ENCODE data around the gene IFIT1B.

IFIT1B gene

DNA sequence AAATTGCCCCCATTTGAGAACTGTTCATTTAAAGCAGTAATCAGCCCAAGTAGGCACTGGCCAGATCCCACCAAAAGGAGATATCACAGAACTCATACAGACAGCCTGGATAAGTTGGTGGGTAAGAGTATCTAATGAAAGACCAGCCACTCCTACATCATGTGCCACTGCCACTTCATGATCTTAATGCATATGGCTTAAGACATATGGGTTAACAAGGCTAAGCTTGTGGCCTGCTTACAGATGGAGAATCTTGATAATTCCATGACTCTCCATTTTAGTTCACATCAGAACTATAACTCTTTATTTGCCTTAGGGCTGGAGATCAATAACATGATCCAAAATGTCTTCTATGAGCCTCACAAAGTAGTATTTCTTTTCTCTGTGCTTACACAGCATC is 6.8 kb upstream of the IFIT1B start:
- TF ChIP-seq POLR2AphosphoS5 (IDR thresholded peaks at IDR 0.05; ENCODE audit: low read depth, low read length) (no peak), TAF1 (IDR thresholded peaks at IDR 0.05; ENCODE audit: borderline replicate concordance, insufficient read depth, low read length) (no peak), REST (IDR thresholded peaks at IDR 0.05; ENCODE audit: insufficient read depth in 1 of 2, low read depth in 2 of 2, low read length in 2 of 2) (no peak), FOXP2 (optimal IDR thresholded peaks at IDR 0.05; ENCODE audit: borderline replicate concordance, extremely low read depth, extremely low read length, insufficient read depth) (no peak), SIN3A (IDR thresholded peaks at IDR 0.05; ENCODE audit: borderline replicate concordance, insufficient read depth, low read length) (no peak)

- TF ChIP-seq TAF1 (IDR thresholded peaks at IDR 0.05; ENCODE audit: borderline replicate concordance, insufficient read depth, low read length) (no peak), POLR2AphosphoS5 (IDR thresholded peaks at IDR 0.05; ENCODE audit: low read depth, low read length) (no peak), FOXP2 (optimal IDR thresholded peaks at IDR 0.05; ENCODE audit: borderline replicate concordance, extremely low read depth, extremely low read length, insufficient read depth) (no peak), REST (IDR thresholded peaks at IDR 0.05; ENCODE audit: insufficient read depth in 1 of 2, low read depth in 2 of 2, low read length in 2 of 2) (no peak), SIN3A (IDR thresholded peaks at IDR 0.05; ENCODE audit: borderline replicate concordance, insufficient read depth, low read length) (no peak)
These were observed 5.9 kb upstream of the IFIT1B start for GRCh38 chr10:89371987-89372386.

DNA sequence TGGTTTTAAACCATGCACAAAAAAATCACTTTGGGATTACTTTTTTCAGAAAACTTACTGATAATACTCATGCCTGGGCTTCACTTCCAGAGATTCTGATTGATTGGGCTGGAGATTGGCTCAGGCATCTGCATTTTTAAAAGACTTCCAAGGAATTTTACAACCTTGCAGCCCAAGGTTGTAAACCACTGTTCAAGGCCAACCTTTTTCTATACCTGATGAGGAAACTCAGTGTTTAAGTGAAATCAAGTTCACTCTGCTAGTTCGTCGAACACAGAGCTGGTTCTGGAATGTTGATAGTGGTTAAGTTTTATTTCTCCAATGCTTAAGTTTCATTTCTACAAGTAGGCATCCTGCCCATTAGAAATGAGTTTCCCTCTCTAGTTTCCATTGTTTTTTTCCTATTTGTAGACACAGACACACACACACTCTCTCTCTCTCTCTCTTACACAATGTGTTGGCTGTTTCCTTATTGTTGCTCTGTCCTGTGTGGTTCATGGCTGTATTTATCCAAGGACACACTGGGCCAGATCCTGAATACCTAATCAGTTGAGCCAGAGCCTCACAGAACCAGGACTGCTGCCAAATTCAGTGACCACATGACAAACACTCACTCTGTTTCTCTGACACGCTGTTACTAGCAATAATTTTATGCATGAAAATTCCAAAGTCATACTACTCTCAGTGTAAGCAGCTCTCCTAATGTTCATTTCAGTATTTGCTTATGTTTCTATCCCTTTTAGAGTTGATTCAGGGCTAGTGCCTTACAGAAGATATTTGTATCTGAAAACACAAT is 3.7 kb upstream of the IFIT1B start:
- TF ChIP-seq SIN3A (IDR thresholded peaks at IDR 0.05; ENCODE audit: borderline replicate concordance, insufficient read depth, low read length) = peak; percentile 64; the same call in 1 of the 2 replicates
- TF ChIP-seq REST (IDR thresholded peaks at IDR 0.05; ENCODE audit: insufficient read depth in 1 of 2, low read depth in 2 of 2, low read length in 2 of 2) = no peak
- TF ChIP-seq POLR2AphosphoS5 (IDR thresholded peaks at IDR 0.05; ENCODE audit: low read depth, low read length) = no peak
- no peak for TF ChIP-seq TAF1 (IDR thresholded peaks at IDR 0.05; ENCODE audit: borderline replicate concordance, insufficient read depth, low read length)
- TF ChIP-seq FOXP2 (optimal IDR thresholded peaks at IDR 0.05; ENCODE audit: borderline replicate concordance, extremely low read depth, extremely low read length, insufficient read depth) = no peak

DNA sequence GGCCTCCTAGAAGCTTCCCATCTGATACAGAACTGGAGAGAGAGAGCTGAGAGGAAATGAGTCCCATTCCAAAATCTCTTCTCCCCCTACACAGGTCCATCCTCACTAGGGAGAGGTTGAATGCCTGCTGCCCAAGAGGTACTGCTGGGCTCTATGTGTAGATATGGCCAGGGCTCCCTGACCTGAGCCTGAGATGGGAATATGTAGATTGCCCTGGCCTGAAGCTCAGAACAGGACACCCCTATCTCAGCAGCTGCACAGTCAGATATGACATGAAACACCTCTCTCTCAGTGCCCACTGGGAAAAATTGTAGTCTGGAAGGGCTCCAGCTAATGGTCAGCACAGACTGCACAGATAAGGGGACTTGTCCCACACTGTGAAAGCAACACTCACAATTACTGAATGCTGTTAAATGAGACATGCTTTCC is 3.1 kb upstream of the IFIT1B start:
- no peak for TF ChIP-seq REST (IDR thresholded peaks at IDR 0.05; ENCODE audit: insufficient read depth in 1 of 2, low read depth in 2 of 2, low read length in 2 of 2)
- no peak for TF ChIP-seq POLR2AphosphoS5 (IDR thresholded peaks at IDR 0.05; ENCODE audit: low read depth, low read length)
- no peak for TF ChIP-seq FOXP2 (optimal IDR thresholded peaks at IDR 0.05; ENCODE audit: borderline replicate concordance, extremely low read depth, extremely low read length, insufficient read depth)
- TF ChIP-seq TAF1 (IDR thresholded peaks at IDR 0.05; ENCODE audit: borderline replicate concordance, insufficient read depth, low read length) = no peak
- no peak for TF ChIP-seq SIN3A (IDR thresholded peaks at IDR 0.05; ENCODE audit: borderline replicate concordance, insufficient read depth, low read length)

Data from PFSK-1 (cell line).